Neutrophil (primary cell): ENCODE results near the gene MTERF4.

Experiments used
- H3K27ac ChIP-seq: fragments of 200-600 bp; sonication (generic); 2 replicates; pipeline ENCODE4 v1.5.1; 2016; ENCODE audit warnings: mild to moderate bottlenecking, moderate library complexity
- H3K27me3 ChIP-seq: fragments of 200-600 bp; sonication (generic); 2 replicates; pipeline ENCODE4 v1.6.0; 2016; ENCODE audit warnings: mild to moderate bottlenecking
- H3K36me3 ChIP-seq: fragments of 200-600 bp; sonication (generic); 2 replicates; pipeline ENCODE4 v1.5.1; 2017
- H3K4me1 ChIP-seq, 2 experiments: fragments of 200-600 bp in 1 of 2; sonication (generic) in 1 of 2; 1 replicate in 1 of 2; 2 replicates in 1 of 2; pipeline versions ENCODE4 v1.5.1 to v1.6.1; 2013 to 2016; ENCODE audit warnings: low read depth in 1 of 2, low read length in 1 of 2, mild to moderate bottlenecking in 1 of 2, moderate library complexity in 1 of 2; ENCODE audit not compliant: control insufficient read depth in 1 of 2, insufficient read depth in 1 of 2
- H3K4me3 ChIP-seq, 2 experiments: fragments of 200-600 bp in 1 of 2; sonication (generic) in 1 of 2; 1 replicate in 1 of 2; 2 replicates in 1 of 2; pipeline ENCODE4 v1.5.1; 2013 to 2016; ENCODE audit warnings: low read depth in 1 of 2, low read length in 1 of 2, mild to moderate bottlenecking in 1 of 2, moderate library complexity in 1 of 2
- H3K9me3 ChIP-seq: fragments of 200-600 bp; sonication (generic); 2 replicates; pipeline ENCODE4 v1.5.1; 2016
- CTCF ChIP-seq: fragments of 200-600 bp; sonication (generic); IDR thresholded peaks from 2 replicates; pipeline ENCODE4 v1.5.1; 2016; ENCODE audit warnings: antibody characterized with exemption

MTERF4 gene

GRCh38 chr2:241133436-241133820, 31.3 kb upstream of the MTERF4 start:
- H3K9me3 ChIP-seq: no peaks in the 10 kb centered on the region

DNA sequence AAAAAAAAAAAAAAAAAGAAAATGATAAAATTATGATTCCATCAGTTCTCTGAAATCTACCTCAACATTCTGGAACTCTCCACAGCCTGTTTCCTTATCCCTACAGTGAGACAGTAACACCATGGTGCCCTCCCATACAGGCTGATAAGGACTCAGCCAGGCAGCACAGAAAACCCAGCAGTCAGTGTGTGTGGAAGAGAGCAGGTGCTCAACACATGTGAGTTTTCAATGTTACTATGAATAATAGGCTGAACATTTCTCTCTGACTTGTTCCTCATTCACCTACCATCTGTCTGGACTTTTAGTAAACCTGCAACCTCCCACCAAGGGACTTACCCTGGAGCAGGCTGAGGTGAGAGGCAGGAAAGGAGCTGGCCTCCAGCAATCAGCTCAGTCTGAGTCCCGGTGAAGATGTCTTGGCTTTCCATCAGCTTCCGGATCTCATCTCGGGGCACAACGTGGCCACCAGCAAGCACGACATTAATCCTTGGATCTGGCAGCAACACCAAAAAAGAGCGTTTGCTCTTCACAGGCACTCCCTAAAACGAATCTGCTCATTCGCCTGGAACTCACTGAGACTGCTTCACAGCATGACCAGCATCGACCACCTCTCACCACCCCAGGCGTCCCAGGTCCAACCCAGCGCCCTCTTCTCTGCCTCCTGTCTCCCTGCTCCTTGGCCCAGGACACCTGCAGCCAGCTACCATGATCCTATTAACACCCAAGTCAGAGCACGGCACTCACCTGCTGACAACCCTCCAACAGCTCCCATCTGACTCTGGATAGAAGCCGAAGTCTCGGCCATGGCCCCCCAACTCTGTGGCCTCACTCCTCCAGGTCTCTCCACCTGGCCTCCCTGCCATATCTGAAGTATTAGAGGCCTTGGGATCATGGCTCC, 30.7 kb upstream of the MTERF4 start:
- H3K9me3 ChIP-seq: no peaks in the 10 kb centered on the region
- H3K4me1 ChIP-seq: no peaks in the 10 kb centered on the region
- H3K4me3 ChIP-seq: no peak overlapping the region
- no peaks in the 10 kb centered on the region for H3K27me3 ChIP-seq
- no peak overlapping the region for H3K27ac ChIP-seq
- peaks cover 17% of the 10 kb centered on the region for H3K36me3 ChIP-seq
- no peak for TF ChIP-seq CTCF

More at GRCh38 chr2:241133436-241133820, 31.3 kb upstream of the MTERF4 start:
- Histone ChIP-seq H3K4me1 (no peaks in the 10 kb centered on the region), H3K27me3 (no peaks in the 10 kb centered on the region), H3K36me3 (peaks cover 17% of the 10 kb centered on the region), H3K4me3 (no peak overlapping the region), H3K27ac (no peak overlapping the region)
- no peak for TF ChIP-seq CTCF

- Histone ChIP-seq H3K4me3 (no peak overlapping the region), H3K27me3 (no peaks in the 10 kb centered on the region), H3K4me1 (no peaks in the 10 kb centered on the region), H3K27ac (no peak overlapping the region), H3K36me3 (peaks cover 11% of the 10 kb centered on the region), H3K9me3 (no peaks in the 10 kb centered on the region)
- TF ChIP-seq CTCF: no peak
These were observed 29.4 kb upstream of the MTERF4 start for GRCh38 chr2:241131531-241131930.

GRCh38 chr2:241130316-241130715, 28.2 kb upstream of the MTERF4 start:
- no peak for TF ChIP-seq CTCF
- Histone ChIP-seq H3K27me3 (no peaks in the 10 kb centered on the region), H3K9me3 (no peaks in the 10 kb centered on the region), H3K27ac (no peak overlapping the region), H3K4me1 (no peaks in the 10 kb centered on the region), H3K4me3 (no peak overlapping the region), H3K36me3 (peaks cover 13% of the 10 kb centered on the region)

GRCh38 chr2:241129086-241129871, 27.2 kb upstream of the MTERF4 start:
- Histone ChIP-seq H3K27me3 (no peaks in the 10 kb centered on the region), H3K27ac (no peak overlapping the region), H3K4me3 (no peak overlapping the region), H3K4me1 (no peaks in the 10 kb centered on the region), H3K36me3 (peaks cover 13% of the 10 kb centered on the region), H3K9me3 (no peaks in the 10 kb centered on the region)
- no peak for TF ChIP-seq CTCF
